HL-60/S4 treated with retinoic acid at 250 ng/mL for 4 days and 3 days (cell line): ENCODE data around the gene ADIRF.

ENCODE experiments used
- in situ Hi-C: fragments of 300-500 bp; cut with MboI; formaldehyde crosslinking; loops from 2 replicates; pipeline ENCODE4 v1.7.0; 2022; ENCODE audit warnings: low sequenced_read_pairs

Gene ADIRF

GRCh38 chr10:86960003-86960862 lies 8.0 kb upstream of the ADIRF start:
- in situ Hi-C loops: no loop called here

DNA sequence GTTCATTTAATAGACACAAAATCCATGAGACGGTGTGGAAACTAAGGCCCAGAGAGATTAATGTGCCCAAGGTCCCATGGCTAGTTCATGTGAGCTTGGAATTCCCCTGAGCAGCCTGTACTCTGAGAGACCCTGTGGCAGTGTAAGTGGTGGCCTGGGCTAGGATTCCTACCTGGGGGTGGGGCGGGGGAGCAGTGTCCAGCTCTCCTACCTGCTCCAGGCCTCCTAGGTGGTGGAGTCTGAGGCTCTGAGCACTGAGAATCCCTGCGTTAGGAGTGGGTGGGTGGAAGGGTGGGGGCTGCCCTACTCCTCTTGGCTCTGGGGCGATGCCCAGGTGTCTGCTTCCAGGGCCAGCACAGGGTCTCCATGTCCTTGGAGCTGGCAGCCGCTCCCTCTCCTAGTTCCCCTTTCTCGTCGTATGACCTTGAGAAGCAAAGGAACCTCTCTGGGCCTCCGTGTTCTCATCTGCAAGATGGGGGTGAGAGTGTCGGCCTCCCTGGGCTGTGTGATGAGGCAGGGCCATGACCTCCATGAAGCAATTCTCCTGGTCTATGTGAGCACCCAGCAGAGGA lies 7.3 kb upstream of the ADIRF start:
- in situ Hi-C loops: no loop called here

DNA sequence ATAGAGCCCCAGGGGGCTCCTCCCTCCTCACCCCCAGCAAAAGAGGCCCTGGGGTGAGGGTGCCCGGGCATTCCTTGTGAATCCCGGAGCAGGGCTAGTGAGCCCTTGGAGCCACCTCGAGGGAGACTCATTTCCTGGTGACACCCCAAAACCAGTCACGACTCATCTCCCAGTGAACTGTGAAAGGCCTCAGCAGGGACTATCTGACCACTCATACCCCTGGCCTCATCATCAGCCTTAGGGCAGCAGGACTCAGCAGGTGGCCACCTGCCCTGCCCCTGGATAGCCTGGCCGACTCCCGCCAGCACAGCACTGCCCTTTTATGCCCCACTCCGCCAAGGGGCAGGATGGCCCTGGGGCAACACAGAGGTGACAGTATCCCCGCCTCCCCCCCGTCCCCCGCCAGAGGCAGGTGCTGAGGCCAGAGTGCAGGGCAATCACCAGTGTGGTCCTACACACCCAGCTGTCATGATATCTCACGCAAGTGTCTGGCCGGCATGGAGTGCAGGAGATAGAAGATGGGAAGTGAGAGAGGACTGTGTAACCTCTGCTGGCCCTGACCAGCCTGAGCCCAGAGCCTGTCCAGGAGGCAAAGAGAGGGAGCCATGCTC lies 6.7 kb upstream of the ADIRF start:
- in situ Hi-C loops: no loop called here

DNA sequence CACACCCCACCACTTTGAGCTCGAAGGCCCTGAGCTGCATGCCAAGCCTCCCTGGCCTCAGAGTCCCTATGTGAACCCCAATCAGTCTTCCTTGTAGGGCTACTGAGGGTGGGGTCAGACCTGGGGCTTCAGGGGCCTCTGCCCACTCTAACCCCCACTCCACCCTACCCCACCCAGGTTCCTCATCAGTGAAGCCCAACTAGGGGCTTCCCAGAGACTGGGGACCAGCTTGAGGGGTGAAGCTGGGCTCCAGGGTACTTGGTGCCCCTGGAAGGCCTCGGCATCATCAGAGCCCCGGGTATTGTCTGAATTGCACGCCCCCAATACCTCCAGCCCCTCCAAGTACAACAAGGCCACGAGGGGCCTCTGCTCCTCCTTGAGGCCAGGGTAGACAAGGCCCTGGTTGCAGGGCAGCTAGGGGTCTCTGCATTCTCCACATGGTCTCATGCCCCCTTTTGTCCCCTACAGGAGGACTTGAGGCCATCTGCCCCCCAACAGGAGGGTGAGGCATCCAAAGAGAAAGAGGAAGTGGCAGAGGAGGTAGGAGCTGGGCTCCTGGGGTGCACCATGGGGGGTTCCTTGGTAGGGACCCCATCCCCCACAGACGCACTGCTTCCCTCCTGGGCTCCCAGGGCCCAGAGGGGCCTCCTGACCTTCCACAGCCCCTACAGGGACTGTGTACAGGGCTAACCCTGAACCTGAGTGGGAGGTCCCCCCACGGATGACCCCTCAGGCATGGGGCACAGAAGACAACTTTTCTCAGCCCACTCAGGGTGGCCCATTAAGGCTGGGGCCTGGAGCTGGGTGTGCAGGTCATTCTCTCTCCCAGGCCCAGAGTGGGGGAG lies 5.9 kb upstream of the ADIRF start:
- in situ Hi-C loops: no loop called here

DNA sequence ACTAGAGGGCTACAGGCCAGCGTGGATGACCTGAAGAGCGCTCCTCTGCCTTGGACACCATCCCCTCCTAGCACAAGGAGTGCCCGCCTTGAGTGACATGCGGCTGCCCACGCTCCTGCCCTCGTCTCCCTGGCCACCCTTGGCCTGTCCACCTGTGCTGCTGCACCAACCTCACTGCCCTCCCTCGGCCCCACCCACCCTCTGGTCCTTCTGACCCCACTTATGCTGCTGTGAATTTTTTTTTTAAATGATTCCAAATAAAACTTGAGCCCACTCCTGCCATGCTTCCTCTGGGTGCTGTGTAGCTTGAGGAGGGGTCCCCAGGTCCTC lies 5.3 kb upstream of the ADIRF start:
- in situ Hi-C loops: no loop called here

DNA sequence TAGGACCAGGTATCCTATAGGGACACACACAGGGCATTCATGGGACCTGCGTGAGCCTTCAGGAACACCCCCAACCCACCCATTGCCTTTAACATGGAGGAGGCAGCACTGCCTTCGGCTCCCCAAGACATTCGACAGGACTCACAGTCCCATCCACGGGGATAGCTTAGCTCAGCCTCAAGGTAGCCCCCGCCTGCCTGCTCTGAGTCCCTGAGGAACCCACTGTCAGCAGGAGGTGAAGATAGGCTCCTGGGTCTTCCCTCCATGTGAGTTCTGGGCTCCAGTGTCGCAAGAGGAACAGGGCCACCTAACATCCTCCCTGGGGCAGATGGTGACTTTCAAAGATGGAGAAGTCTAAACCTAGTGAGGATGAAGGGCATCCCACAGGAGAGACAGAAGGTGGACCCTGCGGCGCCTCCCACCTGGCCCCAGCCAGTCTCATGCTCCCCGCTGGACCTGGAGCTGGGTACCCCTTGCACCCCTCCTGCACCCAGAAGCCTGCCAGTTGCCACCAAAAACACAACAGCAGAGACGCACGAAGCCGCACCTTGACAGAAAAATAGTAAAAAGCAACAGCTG lies 4.9 kb upstream of the ADIRF start:
- in situ Hi-C loops: no loop called here

GRCh38 chr10:86964061-86964846 lies 4.0 kb upstream of the ADIRF start:
- in situ Hi-C loops: no loop called here

GRCh38 chr10:86964847-86965190 lies 3.5 kb upstream of the ADIRF start:
- in situ Hi-C loops: no loop called here

- in situ Hi-C loops: no loop called here
Measured at GRCh38 chr10:86965986-86966654, 2.2 kb upstream of the ADIRF start.

GRCh38 chr10:86967481-86967941 lies 771 bp upstream of the ADIRF start:
- in situ Hi-C loops: no loop called here

- in situ Hi-C loops: no loop called here
Measured at GRCh38 chr10:86968994-86969355, 693 bp downstream of the ADIRF start.

GRCh38 chr10:86969421-86970041 lies 1.2 kb downstream of the ADIRF start:
- in situ Hi-C loops: no loop called here

DNA sequence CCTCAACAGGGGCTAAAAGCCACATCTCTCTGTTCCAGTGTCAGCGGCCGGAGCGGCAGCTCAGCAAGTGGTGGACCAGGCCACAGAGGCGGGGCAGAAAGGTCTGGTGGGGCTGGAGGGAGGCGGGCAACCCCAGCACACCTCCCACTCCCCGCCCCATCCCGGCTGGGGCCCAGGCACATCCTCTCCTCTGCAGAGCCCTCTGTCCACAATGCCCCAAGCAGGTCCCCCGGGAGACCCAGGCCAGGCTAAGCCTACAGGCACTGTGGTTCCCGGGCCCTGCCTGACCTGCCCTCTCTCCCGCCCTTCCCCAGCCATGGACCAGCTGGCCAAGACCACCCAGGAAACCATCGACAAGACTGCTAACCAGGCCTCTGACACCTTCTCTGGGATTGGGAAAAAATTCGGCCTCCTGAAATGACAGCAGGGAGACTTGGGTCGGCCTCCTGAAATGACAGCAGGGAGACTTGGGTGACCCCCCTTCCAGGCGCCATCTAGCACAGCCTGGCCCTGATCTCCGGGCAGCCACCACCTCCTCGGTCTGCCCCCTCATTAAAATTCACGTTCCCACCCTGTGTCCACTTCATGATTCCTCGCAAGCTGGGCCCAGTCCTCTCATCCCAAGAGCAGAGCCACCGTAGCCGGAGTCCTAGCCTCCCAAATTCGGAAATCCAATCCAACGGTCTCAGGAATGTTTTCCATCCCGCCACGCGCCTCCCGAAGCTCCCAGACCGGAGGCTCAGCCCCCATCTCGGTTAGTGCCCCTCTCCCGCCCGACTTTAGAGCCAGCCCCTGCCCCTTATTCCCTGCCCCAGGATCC lies 2.1 kb downstream of the ADIRF start:
- in situ Hi-C loops: no loop called here

GRCh38 chr10:86970982-86971231 lies 2.6 kb downstream of the ADIRF start:
- in situ Hi-C loops: no loop called here

GRCh38 chr10:86971232-86971991 lies 3.1 kb downstream of the ADIRF start:
- in situ Hi-C loops: no loop called here

- in situ Hi-C loops: no loop called here
Measured at GRCh38 chr10:86972613-86973380, 4.5 kb downstream of the ADIRF start.

DNA sequence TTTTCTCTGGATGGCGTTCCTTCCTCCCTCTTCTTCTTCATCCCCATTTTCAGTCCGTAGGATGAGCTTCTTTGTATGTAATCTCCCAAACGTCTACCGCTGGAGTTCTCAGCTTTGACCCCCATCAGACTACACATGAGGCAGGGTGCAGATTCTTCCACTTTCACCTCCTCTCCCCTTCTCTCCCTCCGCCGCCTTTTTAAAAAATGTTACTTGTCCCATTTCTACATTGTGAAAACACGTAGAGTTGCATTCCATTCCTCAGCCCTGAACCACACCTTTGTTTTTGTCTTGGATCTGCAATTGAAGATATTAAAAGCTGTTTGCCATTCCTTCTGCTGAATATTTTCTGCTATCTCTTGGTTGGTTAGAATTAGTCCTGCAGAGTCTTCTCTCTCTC lies 6.2 kb downstream of the ADIRF start:
- in situ Hi-C loops: no loop called here
